Upper lobe of left lung (tissue), 4 donors: Measurements from ENCODE around the gene TEX30.

ENCODE experiments used
- EP300 ChIP-seq, 4 donors: sonication (generic); formaldehyde crosslinking; IDR thresholded peaks; one replicate each; pipeline ENCODE4 v1.5.1; 2017; ENCODE audit warnings: antibody characterized with exemption in 4 of 4, control low read depth in 2 of 4
- POLR2A ChIP-seq, 4 donors: fragments of 450-650 bp; IDR thresholded peaks; one replicate each; pipeline ENCODE4 v1.5.1; 2016 to 2017; ENCODE audit warnings: antibody characterized with exemption in 4 of 4, mild to moderate bottlenecking in 2 of 4
- POLR2AphosphoS5 ChIP-seq, 2 donors: sonication (generic); formaldehyde crosslinking; IDR thresholded peaks; one replicate each; pipeline ENCODE4 v1.5.1; 2017; ENCODE audit warnings: antibody characterized with exemption in 2 of 2
- TF ChIP-seq, protein P1 (sequence below), 6 experiments: fragments of 450-650 bp in 4 of 6; fragments of 200-600 bp in 2 of 6; sonication (generic) in 2 of 6; IDR thresholded peaks; one replicate each; pipeline ENCODE4 v1.5.1; 2016 to 2019; ENCODE audit warnings: antibody characterized with exemption in 6 of 6

- TF ChIP-seq, protein P1, sequence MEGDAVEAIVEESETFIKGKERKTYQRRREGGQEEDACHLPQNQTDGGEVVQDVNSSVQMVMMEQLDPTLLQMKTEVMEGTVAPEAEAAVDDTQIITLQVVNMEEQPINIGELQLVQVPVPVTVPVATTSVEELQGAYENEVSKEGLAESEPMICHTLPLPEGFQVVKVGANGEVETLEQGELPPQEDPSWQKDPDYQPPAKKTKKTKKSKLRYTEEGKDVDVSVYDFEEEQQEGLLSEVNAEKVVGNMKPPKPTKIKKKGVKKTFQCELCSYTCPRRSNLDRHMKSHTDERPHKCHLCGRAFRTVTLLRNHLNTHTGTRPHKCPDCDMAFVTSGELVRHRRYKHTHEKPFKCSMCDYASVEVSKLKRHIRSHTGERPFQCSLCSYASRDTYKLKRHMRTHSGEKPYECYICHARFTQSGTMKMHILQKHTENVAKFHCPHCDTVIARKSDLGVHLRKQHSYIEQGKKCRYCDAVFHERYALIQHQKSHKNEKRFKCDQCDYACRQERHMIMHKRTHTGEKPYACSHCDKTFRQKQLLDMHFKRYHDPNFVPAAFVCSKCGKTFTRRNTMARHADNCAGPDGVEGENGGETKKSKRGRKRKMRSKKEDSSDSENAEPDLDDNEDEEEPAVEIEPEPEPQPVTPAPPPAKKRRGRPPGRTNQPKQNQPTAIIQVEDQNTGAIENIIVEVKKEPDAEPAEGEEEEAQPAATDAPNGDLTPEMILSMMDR (IDR thresholded peaks at IDR 0.05), result no peak
- TF ChIP-seq POLR2A (IDR thresholded peaks at IDR 0.05) (no peak), EP300 (IDR thresholded peaks at IDR 0.05) (no peak), POLR2AphosphoS5 (IDR thresholded peaks at IDR 0.05) (no peak)
These were observed 4.7 kb downstream of the TEX30 start for GRCh38 chr13:102768909-102769308.
